ENCODE results near the gene MXRA7.

Gene MXRA7

DNA sequence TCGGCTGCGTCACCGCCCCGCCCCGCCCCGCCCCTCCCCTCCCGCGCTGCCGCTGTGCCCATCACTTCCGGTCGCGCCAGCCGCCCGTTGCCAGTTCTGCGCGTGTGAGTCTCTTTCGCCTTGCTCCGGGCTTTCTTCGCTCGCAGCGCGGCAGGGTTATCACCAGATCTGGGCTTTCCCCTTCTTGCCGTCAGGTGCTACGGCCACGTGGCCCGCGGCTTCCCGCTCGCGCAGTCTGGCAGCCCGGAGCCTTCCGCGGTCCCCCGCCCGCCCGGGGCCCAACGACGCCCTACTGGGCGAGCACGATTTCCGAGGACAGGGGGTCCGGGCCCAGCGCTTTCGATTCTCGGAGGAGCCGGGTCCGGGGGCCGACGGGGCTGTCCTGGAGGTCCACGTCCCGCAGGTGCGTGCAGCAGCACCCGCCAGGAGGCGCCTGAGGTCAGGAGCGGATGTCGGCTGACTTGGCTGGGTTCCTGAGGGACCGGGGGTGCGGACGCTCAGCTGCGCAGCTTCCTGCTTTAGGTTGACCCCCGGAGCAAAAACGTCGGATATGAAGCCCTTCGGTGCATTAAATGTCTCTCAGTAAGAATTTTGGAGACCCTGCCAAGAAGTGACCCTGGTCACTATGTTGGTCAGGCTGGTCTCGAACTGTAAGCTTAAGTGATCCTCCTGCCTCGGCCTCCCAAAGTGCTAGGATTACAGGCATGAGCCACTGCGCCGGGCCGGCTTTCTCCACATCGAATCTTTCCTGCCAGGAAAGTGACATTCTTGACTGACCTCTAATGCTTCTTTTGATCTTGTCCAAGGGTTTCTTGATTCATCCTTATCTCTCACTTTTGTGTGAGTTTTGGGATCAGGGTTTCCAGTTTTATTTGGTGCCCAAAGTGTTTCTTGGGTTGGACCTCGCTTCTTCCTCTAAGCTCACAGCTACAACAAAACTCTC is 16.3 kb upstream of the MXRA7 start, which contains the start of gene METTL23 (continued):
- TF ChIP-seq ZBTB17 (tag by site-specific recombination; IDR thresholded peaks at IDR 0.05) = 0 out of 2 replicates have a peak, but pooled peaks have one; percentile 23
- TF ChIP-seq SALL2 (tag by site-specific recombination; IDR thresholded peaks at IDR 0.05; ENCODE audit: borderline replicate concordance) = no peak
- TF ChIP-seq, protein P1, sequence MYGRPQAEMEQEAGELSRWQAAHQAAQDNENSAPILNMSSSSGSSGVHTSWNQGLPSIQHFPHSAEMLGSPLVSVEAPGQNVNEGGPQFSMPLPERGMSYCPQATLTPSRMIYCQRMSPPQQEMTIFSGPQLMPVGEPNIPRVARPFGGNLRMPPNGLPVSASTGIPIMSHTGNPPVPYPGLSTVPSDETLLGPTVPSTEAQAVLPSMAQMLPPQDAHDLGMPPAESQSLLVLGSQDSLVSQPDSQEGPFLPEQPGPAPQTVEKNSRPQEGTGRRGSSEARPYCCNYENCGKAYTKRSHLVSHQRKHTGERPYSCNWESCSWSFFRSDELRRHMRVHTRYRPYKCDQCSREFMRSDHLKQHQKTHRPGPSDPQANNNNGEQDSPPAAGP (tag by site-specific recombination; IDR thresholded peaks at IDR 0.05) = peak; percentile 52; the same call in 1 of the 2 replicates
- TF ChIP-seq ZNF777 (tag by site-specific recombination; IDR thresholded peaks at IDR 0.05; ENCODE audit: borderline replicate concordance) = 0 out of 2 replicates have a peak, but pooled peaks have one; percentile 33
- peak; percentile 84 for TF ChIP-seq ZNF501 (tag by site-specific recombination; IDR thresholded peaks at IDR 0.05)
- TF ChIP-seq ZBTB7A (tag by site-specific recombination; IDR thresholded peaks at IDR 0.05; ENCODE audit: low read depth) = peak; percentile 33
- TF ChIP-seq, protein P2, sequence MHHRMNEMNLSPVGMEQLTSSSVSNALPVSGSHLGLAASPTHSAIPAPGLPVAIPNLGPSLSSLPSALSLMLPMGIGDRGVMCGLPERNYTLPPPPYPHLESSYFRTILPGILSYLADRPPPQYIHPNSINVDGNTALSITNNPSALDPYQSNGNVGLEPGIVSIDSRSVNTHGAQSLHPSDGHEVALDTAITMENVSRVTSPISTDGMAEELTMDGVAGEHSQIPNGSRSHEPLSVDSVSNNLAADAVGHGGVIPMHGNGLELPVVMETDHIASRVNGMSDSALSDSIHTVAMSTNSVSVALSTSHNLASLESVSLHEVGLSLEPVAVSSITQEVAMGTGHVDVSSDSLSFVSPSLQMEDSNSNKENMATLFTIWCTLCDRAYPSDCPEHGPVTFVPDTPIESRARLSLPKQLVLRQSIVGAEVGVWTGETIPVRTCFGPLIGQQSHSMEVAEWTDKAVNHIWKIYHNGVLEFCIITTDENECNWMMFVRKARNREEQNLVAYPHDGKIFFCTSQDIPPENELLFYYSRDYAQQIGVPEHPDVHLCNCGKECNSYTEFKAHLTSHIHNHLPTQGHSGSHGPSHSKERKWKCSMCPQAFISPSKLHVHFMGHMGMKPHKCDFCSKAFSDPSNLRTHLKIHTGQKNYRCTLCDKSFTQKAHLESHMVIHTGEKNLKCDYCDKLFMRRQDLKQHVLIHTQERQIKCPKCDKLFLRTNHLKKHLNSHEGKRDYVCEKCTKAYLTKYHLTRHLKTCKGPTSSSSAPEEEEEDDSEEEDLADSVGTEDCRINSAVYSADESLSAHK (tag by site-specific recombination; IDR thresholded peaks at IDR 0.05) = peak; percentile 29; the same call in 1 of the 2 replicates
- TF ChIP-seq, protein P3, sequence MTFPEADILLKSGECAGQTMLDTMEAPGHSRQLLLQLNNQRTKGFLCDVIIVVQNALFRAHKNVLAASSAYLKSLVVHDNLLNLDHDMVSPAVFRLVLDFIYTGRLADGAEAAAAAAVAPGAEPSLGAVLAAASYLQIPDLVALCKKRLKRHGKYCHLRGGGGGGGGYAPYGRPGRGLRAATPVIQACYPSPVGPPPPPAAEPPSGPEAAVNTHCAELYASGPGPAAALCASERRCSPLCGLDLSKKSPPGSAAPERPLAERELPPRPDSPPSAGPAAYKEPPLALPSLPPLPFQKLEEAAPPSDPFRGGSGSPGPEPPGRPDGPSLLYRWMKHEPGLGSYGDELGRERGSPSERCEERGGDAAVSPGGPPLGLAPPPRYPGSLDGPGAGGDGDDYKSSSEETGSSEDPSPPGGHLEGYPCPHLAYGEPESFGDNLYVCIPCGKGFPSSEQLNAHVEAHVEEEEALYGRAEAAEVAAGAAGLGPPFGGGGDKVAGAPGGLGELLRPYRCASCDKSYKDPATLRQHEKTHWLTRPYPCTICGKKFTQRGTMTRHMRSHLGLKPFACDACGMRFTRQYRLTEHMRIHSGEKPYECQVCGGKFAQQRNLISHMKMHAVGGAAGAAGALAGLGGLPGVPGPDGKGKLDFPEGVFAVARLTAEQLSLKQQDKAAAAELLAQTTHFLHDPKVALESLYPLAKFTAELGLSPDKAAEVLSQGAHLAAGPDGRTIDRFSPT (tag by site-specific recombination; IDR thresholded peaks at IDR 0.05) = peak; percentile 97
- TF ChIP-seq, protein P4, sequence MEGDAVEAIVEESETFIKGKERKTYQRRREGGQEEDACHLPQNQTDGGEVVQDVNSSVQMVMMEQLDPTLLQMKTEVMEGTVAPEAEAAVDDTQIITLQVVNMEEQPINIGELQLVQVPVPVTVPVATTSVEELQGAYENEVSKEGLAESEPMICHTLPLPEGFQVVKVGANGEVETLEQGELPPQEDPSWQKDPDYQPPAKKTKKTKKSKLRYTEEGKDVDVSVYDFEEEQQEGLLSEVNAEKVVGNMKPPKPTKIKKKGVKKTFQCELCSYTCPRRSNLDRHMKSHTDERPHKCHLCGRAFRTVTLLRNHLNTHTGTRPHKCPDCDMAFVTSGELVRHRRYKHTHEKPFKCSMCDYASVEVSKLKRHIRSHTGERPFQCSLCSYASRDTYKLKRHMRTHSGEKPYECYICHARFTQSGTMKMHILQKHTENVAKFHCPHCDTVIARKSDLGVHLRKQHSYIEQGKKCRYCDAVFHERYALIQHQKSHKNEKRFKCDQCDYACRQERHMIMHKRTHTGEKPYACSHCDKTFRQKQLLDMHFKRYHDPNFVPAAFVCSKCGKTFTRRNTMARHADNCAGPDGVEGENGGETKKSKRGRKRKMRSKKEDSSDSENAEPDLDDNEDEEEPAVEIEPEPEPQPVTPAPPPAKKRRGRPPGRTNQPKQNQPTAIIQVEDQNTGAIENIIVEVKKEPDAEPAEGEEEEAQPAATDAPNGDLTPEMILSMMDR (tag by site-specific recombination; IDR thresholded peaks at IDR 0.05) = peak; percentile 87
- peak; percentile 60 for TF ChIP-seq ZBTB48 (tag by site-specific recombination; IDR thresholded peaks at IDR 0.05)
- TF ChIP-seq KLF8 (tag by site-specific recombination; IDR thresholded peaks at IDR 0.05) = peak; percentile 68; the same call in 1 of the 2 replicates
- TF ChIP-seq ZNF660 (tag by site-specific recombination; IDR thresholded peaks at IDR 0.05) = peak; percentile 78; the same call in 1 of the 2 replicates
- TF ChIP-seq ZNF830 (tag by site-specific recombination; IDR thresholded peaks at IDR 0.05; ENCODE audit: low read depth) = no peak
- TF ChIP-seq, protein P5, sequence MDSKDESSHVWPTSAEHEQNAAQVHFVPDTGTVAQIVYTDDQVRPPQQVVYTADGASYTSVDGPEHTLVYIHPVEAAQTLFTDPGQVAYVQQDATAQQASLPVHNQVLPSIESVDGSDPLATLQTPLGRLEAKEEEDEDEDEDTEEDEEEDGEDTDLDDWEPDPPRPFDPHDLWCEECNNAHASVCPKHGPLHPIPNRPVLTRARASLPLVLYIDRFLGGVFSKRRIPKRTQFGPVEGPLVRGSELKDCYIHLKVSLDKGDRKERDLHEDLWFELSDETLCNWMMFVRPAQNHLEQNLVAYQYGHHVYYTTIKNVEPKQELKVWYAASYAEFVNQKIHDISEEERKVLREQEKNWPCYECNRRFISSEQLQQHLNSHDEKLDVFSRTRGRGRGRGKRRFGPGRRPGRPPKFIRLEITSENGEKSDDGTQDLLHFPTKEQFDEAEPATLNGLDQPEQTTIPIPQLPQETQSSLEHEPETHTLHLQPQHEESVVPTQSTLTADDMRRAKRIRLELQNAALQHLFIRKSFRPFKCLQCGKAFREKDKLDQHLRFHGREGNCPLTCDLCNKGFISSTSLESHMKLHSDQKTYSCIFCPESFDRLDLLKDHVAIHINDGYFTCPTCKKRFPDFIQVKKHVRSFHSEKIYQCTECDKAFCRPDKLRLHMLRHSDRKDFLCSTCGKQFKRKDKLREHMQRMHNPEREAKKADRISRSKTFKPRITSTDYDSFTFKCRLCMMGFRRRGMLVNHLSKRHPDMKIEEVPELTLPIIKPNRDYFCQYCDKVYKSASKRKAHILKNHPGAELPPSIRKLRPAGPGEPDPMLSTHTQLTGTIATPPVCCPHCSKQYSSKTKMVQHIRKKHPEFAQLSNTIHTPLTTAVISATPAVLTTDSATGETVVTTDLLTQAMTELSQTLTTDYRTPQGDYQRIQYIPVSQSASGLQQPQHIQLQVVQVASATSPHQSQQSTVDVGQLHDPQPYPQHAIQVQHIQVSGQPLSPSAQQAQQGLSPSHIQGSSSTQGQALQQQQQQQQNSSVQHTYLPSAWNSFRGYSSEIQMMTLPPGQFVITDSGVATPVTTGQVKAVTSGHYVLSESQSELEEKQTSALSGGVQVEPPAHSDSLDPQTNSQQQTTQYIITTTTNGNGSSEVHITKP (tag by site-specific recombination; IDR thresholded peaks at IDR 0.05) = no peak
- TF ChIP-seq ZNF24 (tag by site-specific recombination; IDR thresholded peaks at IDR 0.05) = no peak
- peak; percentile 77; the same call in 1 of the 2 replicates for TF ChIP-seq ZFP37 (tag by site-specific recombination; IDR thresholded peaks at IDR 0.05)
- no peak for TF ChIP-seq ZBTB20 (tag by site-specific recombination; IDR thresholded peaks at IDR 0.05)
- TF ChIP-seq SP7 (tag by site-specific recombination; IDR thresholded peaks at IDR 0.05) = peak; percentile 61
- TF ChIP-seq ZNF701 (tag by site-specific recombination; IDR thresholded peaks at IDR 0.05) = no peak
- TF ChIP-seq ZNF48 (tag by site-specific recombination; IDR thresholded peaks at IDR 0.05) = no peak
- peak; percentile 61; the same call in 1 of the 2 replicates for TF ChIP-seq ZNF391 (tag by site-specific recombination; IDR thresholded peaks at IDR 0.05; ENCODE audit: borderline replicate concordance, low read depth)
- TF ChIP-seq ZNF792 (tag by site-specific recombination; IDR thresholded peaks at IDR 0.05) = no peak
- TF ChIP-seq ZNF600 (tag by site-specific recombination; IDR thresholded peaks at IDR 0.05) = peak; percentile 22
- TF ChIP-seq KLF1 (tag by site-specific recombination; IDR thresholded peaks at IDR 0.05) = peak; percentile 63; the same call in 1 of the 2 replicates
- no peak for TF ChIP-seq ZNF548 (tag by site-specific recombination; IDR thresholded peaks at IDR 0.05)
- TF ChIP-seq, protein P6, sequence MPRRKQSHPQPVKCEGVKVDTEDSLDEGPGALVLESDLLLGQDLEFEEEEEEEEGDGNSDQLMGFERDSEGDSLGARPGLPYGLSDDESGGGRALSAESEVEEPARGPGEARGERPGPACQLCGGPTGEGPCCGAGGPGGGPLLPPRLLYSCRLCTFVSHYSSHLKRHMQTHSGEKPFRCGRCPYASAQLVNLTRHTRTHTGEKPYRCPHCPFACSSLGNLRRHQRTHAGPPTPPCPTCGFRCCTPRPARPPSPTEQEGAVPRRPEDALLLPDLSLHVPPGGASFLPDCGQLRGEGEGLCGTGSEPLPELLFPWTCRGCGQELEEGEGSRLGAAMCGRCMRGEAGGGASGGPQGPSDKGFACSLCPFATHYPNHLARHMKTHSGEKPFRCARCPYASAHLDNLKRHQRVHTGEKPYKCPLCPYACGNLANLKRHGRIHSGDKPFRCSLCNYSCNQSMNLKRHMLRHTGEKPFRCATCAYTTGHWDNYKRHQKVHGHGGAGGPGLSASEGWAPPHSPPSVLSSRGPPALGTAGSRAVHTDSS (tag by site-specific recombination; IDR thresholded peaks at IDR 0.05) = 0 out of 2 replicates have a peak, but pooled peaks have one; percentile 11

Measured in HEK293 (cell line).